HepG2 (cell line): Measurements from ENCODE around the gene RAB6A. TPM values are rescaled to one million over a fixed set of nuclear protein-coding genes. Genes with fewer than 3 reads are reported as not detected.

Source experiments
- ATAC-seq: fragments of 200-7000 bp; cut with Tn5 transposase; 3 replicates; pipeline ENCODE4 v1.9.1; 2020; ENCODE audit warnings: mild to moderate bottlenecking, moderate library complexity
- BruUV-seq: library from RNA; stranded (reverse); fragments of 400-500 nt; replicated peaks from 2 replicates; lab custom pipeline; 2021; lab: Mats Ljungman, UMichigan
- CTCF ChIA-PET: fragments of 300-600 bp; formaldehyde crosslinking; extraction: SDS; loops from one replicate; lab custom pipeline; 2021; ENCODE audit warnings: low total read pairs, inconsistent platforms, low intra/inter-chr PET ratio; lab: Yijun Ruan, JAX
- POLR2A ChIA-PET: fragments of 350-600 bp; sonication (Branson Sonifier 250); formaldehyde crosslinking; loops from one replicate; lab custom pipeline; 2020; ENCODE audit warnings: antibody characterized with exemption, inconsistent platforms; lab: Yijun Ruan, JAX
- DNase-seq: peaks from one replicate; pipeline ENCODE4 v3.0.0-alpha.2; 2015; ENCODE audit warnings: low spot score
- FAIRE-seq: peaks from 3 replicates; lab custom pipeline; 2011; peaks lifted over from hg19 to GRCh38; lab: Jason Lieb, UNC
- H2AFZ ChIP-seq: one replicate; pipeline ENCODE4 v1.6.1; 2011; ENCODE audit warnings: low read length, inconsistent platforms
- H3K27ac ChIP-seq: fragments of 300-600 bp; 3 replicates; pipeline ENCODE4 v1.8.0; 2011; ENCODE audit warnings: mixed run types, mild to moderate bottlenecking, mixed read lengths, low read length, inconsistent platforms; ENCODE audit not compliant: insufficient read depth; ENCODE audit errors: extremely low read length
- H3K27me3 ChIP-seq, 2 experiments: fragments of 200-600 bp in 1 of 2; 2 replicates in 1 of 2; 3 replicates in 1 of 2; pipeline versions ENCODE4 v1.6.0 to v1.8.0; 2011; ENCODE audit warnings: low read length in 2 of 2, mild to moderate bottlenecking in 2 of 2, moderate library complexity in 2 of 2, inconsistent platforms in 1 of 2; ENCODE audit not compliant: insufficient read depth in 2 of 2, control insufficient read depth in 1 of 2
- H3K36me3 ChIP-seq, 2 experiments: fragments of 200-600 bp in 1 of 2; replicated peaks in 1 of 2; 2 replicates in 1 of 2; 3 replicates in 1 of 2; pipeline versions ENCODE4 v1.5.1 to v1.8.0; 2011; ENCODE audit warnings: low read length in 2 of 2, inconsistent platforms in 1 of 2; ENCODE audit not compliant: insufficient read depth in 2 of 2, control insufficient read depth in 1 of 2
- H3K4me1 ChIP-seq: 2 replicates; pipeline ENCODE4 v1.5.1; 2012; ENCODE audit warnings: low read length, inconsistent platforms; ENCODE audit not compliant: insufficient read depth
- H3K4me2 ChIP-seq: 2 replicates; pipeline ENCODE4 v1.6.0; 2011; ENCODE audit warnings: low read depth, low read length, inconsistent platforms
- H3K4me3 ChIP-seq, 3 experiments: fragments of 200-600 bp in 1 of 3; sonication (generic), shearing (Covaris generic) in 1 of 3; replicated peaks in 1 of 3; 2 replicates each; pipeline ENCODE4 v1.5.1; 2011 to 2016; ENCODE audit warnings: low read length in 3 of 3, inconsistent platforms in 2 of 3, low read depth in 2 of 3, mild to moderate bottlenecking in 2 of 3, control low read depth in 1 of 3, mixed read lengths in 1 of 3; ENCODE audit not compliant: insufficient read depth in 1 of 3
- H3K79me2 ChIP-seq: one replicate; pipeline ENCODE4 v1.6.1; 2011; ENCODE audit warnings: low read length, inconsistent platforms; ENCODE audit not compliant: insufficient read depth
- H3K9ac ChIP-seq: 2 replicates; pipeline ENCODE4 v1.6.0; 2011; ENCODE audit warnings: mild to moderate bottlenecking, low read depth, low read length, inconsistent platforms; ENCODE audit not compliant: insufficient read depth
- H3K9me3 ChIP-seq: 2 replicates; pipeline ENCODE4 v1.5.1; 2012; ENCODE audit warnings: mild to moderate bottlenecking, low read length
- H4K20me1 ChIP-seq: 2 replicates; pipeline ENCODE4 v1.6.0; 2011; ENCODE audit warnings: inconsistent platforms, mild to moderate bottlenecking, low read length, moderate library complexity; ENCODE audit not compliant: insufficient read depth
- ARHGAP35 ChIP-seq: sonication (generic); formaldehyde crosslinking; IDR thresholded peaks from 2 replicates; pipeline ENCODE4 v1.9.0; 2022; ENCODE audit warnings: mild to moderate bottlenecking, inconsistent platforms, moderate library complexity, missing genetic modification reagents, borderline replicate concordance
- E2F1 ChIP-seq: sonication (generic); formaldehyde crosslinking; IDR thresholded peaks from 2 replicates; pipeline ENCODE4 v1.5.0; 2020; ENCODE audit warnings: missing genetic modification reagents
- HNRNPLL ChIP-seq: fragments of 200-400 bp; formaldehyde crosslinking; IDR thresholded peaks from 2 replicates; pipeline ENCODE4 v1.6.1; 2017; ENCODE audit warnings: mild to moderate bottlenecking, low read depth, low read length; ENCODE audit not compliant: poor library complexity, severe bottlenecking
- NRL ChIP-seq: sonication (generic); formaldehyde crosslinking; IDR thresholded peaks from 2 replicates; pipeline ENCODE4 v1.5.0; 2020; ENCODE audit warnings: missing genetic modification reagents, mild to moderate bottlenecking, moderate library complexity, borderline replicate concordance
- RAD51 ChIP-seq: fragments of 450-650 bp; IDR thresholded peaks from 2 replicates; pipeline ENCODE4 v1.6.1; 2016; ENCODE audit warnings: borderline replicate concordance
- RXRA ChIP-seq: sonication (generic); formaldehyde crosslinking; IDR thresholded peaks from 2 replicates; pipeline ENCODE4 v1.5.1; 2020; ENCODE audit warnings: missing genetic modification reagents
- SP1 ChIP-seq, 2 experiments: fragments of 450-650 bp in 1 of 2; sonication (generic) in 1 of 2; formaldehyde crosslinking in 1 of 2; IDR thresholded peaks; 2 replicates each; pipeline versions ENCODE4 v1.4.0 to v1.6.1; 2016 to 2020; ENCODE audit warnings: missing genetic modification reagents in 1 of 2
- WGBS: methylation state at CpG from one replicate; pipeline ENCODE4 v1.1.6; 2017; ENCODE audit warnings: low lambda C conversion rate; 5-methylcytosine and 5-hydroxymethylcytosine counted together
- in situ Hi-C: cut with HindIII; loops from 2 replicates; pipeline ENCODE4 v1.10.0; 2017; ENCODE audit warnings: low pct_unique_long_range_greater_than_20kb; ENCODE audit not compliant: extremely low pct_ligation_motif_present
- intact Hi-C: fragments of 100-400 bp; cut with micrococcal nuclease; formaldehyde crosslinking; loops from one replicate; pipeline ENCODE4 v1.10.0; 2022; ENCODE audit not compliant: unreplicated experiment
- polyA plus RNA-seq, 8 experiments: library from polyadenylated mRNA; depleted of rRNA in 3 of 8; stranded (reverse) in 7 of 8; unstranded in 1 of 8; fragments of >200 nt; fragmentation: Illumina TruSeq in 4 of 8; extraction: Trizol in 4 of 8; gene quantifications; 2 replicates each; pipeline versions ENCODE4 v1.2.1 to v1.2.3, GENCODE V29; 2011 to 2016; ENCODE audit warnings: low read depth in 4 of 8, missing spikeins in 1 of 8, mixed read lengths in 1 of 8; ENCODE audit not compliant: insufficient read depth in 1 of 8
- total RNA-seq, 5 experiments: library from RNA; depleted of rRNA; stranded (reverse); fragments of >200 nt; fragmentation: Illumina TruSeq; extraction: Trizol; gene quantifications; 2 replicates each; pipeline ENCODE4 v1.2.3, GENCODE V29; 2016; ENCODE audit warnings: low read depth in 1 of 5
- TF ChIP-seq, protein P1 (sequence below): sonication (generic); formaldehyde crosslinking; IDR thresholded peaks from 2 replicates; pipeline ENCODE4 v1.5.0; 2020; ENCODE audit warnings: missing genetic modification reagents
- TF ChIP-seq, protein P2 (sequence below): sonication (generic); formaldehyde crosslinking; IDR thresholded peaks from 2 replicates; pipeline ENCODE4 v1.4.0; 2020; ENCODE audit warnings: missing genetic modification reagents, mild to moderate bottlenecking, borderline replicate concordance

RAB6A gene
- total and polyA plus RNA-seq, 2 of the 13 experiments (the other 11 are each of a cell fraction or from before 2014, with no cell fraction given), result 74.3 to 121 TPM

DNA sequence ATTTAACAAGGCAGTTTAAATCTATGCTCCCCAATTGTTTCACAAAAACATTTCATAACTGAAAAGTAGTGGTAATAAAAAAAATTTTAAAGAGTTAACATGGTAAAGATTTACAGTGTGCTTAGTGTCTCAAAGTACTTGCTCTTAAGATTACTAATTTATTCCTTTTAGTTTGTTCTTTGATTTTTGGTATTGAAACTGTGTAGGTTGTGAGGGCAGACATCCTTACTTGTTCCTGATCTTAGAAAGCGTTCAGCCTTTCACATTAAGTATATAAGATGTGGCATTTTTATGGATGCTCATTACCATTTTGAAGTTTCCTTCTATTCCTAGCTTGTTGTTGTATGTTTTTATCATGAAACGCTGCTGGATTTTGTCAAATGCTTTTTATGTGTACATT is 32.9 kb downstream of the RAB6A start:
- Histone ChIP-seq H3K27me3 (no peaks in the 10 kb centered on the region), H3K36me3 (peaks cover 2 to 27% of the 10 kb centered on the region in 2 experiments; a peak in 4 of 5 replicates), H3K4me1 (no peaks in the 10 kb centered on the region), H3K27ac (no peak overlapping the region), H3K9me3 (no peaks in the 10 kb centered on the region), H4K20me1 (no peaks in the 10 kb centered on the region; the same call in 1 of the 2 replicates), H3K4me2 (no peak overlapping the region), H3K9ac (no peak overlapping the region), H2AFZ (no peak overlapping the region), H3K4me3 (no peak overlapping the region), H3K79me2 (peaks cover 56% of the 10 kb centered on the region)
- DNase-seq (no peak), ATAC-seq (no peak)
- intact Hi-C loops, result no loop called here
- in situ Hi-C loops, result no loop called here
- CTCF ChIA-PET, result no interaction called here
- 96% methylated on average over 2 of the region's 2 CpGs for WGBS
- BruUV-seq, result no TSS peak
- TF ChIP-seq, protein P1, sequence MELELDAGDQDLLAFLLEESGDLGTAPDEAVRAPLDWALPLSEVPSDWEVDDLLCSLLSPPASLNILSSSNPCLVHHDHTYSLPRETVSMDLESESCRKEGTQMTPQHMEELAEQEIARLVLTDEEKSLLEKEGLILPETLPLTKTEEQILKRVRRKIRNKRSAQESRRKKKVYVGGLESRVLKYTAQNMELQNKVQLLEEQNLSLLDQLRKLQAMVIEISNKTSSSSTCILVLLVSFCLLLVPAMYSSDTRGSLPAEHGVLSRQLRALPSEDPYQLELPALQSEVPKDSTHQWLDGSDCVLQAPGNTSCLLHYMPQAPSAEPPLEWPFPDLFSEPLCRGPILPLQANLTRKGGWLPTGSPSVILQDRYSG (CRISPR knock-in tag), result no peak
- TF ChIP-seq HNRNPLL, result no peak
- no peak for TF ChIP-seq NRL (CRISPR knock-in tag)
- TF ChIP-seq, protein P2, sequence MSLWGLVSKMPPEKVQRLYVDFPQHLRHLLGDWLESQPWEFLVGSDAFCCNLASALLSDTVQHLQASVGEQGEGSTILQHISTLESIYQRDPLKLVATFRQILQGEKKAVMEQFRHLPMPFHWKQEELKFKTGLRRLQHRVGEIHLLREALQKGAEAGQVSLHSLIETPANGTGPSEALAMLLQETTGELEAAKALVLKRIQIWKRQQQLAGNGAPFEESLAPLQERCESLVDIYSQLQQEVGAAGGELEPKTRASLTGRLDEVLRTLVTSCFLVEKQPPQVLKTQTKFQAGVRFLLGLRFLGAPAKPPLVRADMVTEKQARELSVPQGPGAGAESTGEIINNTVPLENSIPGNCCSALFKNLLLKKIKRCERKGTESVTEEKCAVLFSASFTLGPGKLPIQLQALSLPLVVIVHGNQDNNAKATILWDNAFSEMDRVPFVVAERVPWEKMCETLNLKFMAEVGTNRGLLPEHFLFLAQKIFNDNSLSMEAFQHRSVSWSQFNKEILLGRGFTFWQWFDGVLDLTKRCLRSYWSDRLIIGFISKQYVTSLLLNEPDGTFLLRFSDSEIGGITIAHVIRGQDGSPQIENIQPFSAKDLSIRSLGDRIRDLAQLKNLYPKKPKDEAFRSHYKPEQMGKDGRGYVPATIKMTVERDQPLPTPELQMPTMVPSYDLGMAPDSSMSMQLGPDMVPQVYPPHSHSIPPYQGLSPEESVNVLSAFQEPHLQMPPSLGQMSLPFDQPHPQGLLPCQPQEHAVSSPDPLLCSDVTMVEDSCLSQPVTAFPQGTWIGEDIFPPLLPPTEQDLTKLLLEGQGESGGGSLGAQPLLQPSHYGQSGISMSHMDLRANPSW (CRISPR knock-in tag), result no peak
- TF ChIP-seq RXRA (CRISPR knock-in tag), result no peak
- no peak for TF ChIP-seq SP1 (IDR thresholded peaks at IDR 0.05)
- TF ChIP-seq SP1 (CRISPR knock-in tag; IDR thresholded peaks at IDR 0.05), result no peak
- TF ChIP-seq E2F1 (CRISPR knock-in tag), result no peak
- TF ChIP-seq RAD51, result no peak
- TF ChIP-seq ARHGAP35 (CRISPR knock-in tag), result no peak
- TF ChIP-seq, all 625 proteins: peak for 0
- POLR2A ChIA-PET, result no interaction called here
- FAIRE-seq, result no peak
